GM19238 (cell line): ENCODE results near the gene CTDNEP1.

Source experiments
- DNase-seq: peaks from one replicate; pipeline ENCODE4 v3.0.0; 2011; ENCODE audit warnings: low spot score; ENCODE audit not compliant: insufficient read length

CTDNEP1 gene

GRCh38 chr17:7215652-7216180 lies 35.8 kb downstream of the CTDNEP1 start:
- no peak for DNase-seq

DNA sequence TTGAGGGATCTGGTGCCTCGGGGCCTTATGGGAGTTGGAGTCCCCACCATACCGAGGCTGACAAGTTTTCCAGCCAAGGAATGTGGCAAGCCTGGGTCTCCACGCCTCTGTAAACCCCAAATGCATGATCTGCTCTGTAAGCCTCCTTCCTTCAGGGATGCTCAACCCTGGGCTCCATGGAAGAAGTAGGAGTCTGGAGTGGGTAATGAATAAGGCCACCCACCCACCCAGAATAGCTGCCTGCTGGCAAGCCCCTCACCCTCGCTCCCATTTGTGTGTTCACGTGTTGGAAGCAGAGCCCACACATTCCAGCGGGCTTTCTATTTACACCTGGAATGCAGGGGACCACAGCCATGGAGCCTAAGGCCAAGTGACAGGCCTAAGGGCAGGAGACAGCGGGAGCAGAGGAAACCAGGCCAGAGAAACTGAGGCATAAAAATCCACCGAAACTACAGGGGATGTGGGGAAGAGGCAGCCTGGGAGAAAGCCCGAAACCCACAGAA lies 36.3 kb downstream of the CTDNEP1 start:
- no peak for DNase-seq

GRCh38 chr17:7214300-7215135 lies 37.0 kb downstream of the CTDNEP1 start:
- DNase-seq = peak; percentile 98

DNA sequence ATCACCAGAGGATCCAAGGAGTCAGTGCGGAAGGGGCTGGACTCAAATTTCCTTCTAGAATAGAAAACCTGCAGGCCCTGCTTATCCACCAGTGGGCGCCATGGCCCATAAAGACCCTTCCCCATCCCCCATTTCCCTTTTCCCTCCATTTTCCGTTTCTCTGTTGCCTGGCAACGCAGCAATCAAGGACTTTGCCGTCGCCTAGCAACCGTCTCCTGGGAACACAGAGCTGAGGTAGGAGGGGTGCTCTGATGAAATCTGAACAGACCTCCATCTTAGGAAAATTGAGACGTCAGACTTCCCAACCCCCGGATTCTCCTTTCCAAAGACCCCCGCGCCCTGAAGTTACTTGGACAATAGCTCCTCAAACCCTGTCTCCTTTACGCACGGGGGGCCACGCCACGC lies 37.6 kb downstream of the CTDNEP1 start:
- DNase-seq = no peak

DNA sequence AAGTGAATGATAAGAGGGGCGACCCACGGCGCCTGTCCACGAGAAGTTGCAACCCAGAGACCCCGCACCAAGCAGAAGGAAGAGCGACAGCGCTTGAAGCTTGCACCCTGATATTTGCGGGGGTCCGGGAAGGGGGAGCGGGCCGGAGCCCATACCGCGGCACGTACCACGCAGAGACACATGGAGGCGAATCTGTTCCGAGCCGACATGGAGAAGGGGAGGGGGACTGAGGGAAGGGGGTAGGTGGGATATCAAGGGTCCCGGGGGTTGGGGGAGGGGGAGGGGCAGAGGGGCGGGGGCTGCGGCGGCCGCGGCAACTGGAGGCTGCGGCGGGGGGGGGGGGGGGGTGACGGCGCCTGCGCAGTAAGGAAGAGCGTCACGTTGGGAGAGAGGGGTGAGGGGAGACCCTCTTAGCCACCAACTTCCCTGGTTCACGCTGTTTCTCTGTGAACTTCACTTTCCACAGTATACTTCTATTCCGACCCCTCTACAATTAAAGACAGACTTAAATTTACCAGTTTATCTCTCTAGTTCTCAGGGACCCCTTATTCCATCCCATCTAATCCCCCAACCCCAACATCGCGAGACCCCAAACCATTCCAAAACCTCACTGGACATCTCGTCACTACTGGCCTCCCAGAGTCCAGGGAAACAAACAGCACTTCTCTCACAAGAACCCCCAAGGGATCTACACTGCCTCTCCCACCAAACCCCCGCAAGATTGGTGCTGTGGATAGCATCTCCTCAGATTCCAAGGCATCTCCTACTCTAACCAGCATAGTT lies 39.9 kb downstream of the CTDNEP1 start:
- DNase-seq = no peak

- DNase-seq = no peak
Measured at GRCh38 chr17:7208754-7209460, 42.6 kb downstream of the CTDNEP1 start.

- DNase-seq = no peak
Measured at GRCh38 chr17:7208027-7208571, 43.4 kb downstream of the CTDNEP1 start.

DNA sequence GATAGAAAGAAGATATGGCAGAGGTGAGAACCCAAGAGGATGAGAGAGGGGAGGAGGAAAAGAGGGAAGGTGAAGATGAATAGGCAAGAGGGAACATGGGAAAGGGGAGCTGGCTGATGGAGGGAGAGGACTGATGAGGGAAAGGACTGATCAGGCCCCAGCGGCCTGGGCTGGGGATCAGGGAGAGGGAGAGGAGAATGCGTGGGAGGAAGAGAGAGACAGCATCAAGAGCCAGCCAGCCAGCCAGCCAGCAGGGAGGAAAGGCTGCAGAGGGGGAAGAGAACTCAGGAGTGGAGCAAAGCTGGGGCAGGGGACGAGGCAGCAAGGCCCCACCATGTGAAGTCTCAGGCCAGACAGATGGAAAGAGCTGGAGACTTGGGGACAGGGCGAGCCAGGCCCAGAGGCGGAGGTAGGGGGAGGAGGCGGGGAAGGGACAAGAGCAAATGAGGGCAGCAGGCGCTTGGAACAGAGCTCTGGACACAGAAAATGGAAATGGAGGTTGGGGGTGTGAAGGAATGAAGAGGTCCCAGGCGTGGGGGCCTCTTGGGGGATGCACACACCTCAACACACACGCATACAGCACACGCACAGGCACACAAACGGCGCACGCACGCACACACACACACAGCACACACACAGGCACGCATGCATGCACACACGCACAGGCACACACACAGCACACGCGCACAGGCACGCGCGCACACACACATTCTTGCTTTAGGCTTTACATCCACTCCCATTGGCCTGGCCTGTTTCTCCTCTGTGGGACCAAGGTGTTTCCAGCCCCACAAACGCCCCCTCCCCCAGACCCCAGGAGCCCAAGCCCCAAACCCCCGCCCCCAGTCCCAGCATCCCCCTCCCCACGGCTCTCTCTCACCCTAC lies 44.2 kb downstream of the CTDNEP1 start:
- no peak for DNase-seq

GRCh38 chr17:7205561-7205960 lies 46.0 kb downstream of the CTDNEP1 start:
- no peak for DNase-seq

DNA sequence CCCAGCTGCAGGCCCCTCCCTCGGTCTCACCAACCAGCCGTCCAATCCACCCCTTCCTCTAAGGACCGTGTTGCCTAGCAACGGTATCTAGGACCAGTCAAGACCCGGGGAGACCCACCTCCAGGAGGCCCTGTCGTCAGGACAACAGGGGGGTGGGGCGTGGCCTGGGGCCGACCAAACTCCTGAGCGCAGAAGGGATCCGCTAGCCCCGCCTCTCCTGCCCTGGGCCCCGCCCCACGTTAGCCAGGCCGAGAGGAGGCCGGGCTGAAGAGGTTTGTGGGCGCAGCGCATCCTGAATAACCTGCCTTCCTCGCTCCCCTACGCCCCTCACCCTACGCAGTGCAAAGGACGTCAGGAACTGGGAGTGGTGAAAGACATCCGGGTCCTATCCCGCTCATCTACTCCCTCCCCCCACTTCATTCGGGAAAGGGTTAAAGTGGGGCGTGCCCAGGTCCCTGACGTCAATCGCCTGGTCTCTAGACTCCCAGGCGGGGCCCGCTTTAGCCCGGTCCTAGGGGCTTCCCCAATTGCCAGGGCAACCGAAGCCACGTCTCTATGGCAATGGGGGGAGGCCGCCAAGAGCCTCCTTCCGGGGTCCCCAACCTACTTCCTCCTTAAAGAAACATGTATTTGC lies 46.6 kb downstream of the CTDNEP1 start:
- peak; percentile 99 for DNase-seq

GRCh38 chr17:7204336-7204735 lies 47.2 kb downstream of the CTDNEP1 start:
- no peak for DNase-seq

DNA sequence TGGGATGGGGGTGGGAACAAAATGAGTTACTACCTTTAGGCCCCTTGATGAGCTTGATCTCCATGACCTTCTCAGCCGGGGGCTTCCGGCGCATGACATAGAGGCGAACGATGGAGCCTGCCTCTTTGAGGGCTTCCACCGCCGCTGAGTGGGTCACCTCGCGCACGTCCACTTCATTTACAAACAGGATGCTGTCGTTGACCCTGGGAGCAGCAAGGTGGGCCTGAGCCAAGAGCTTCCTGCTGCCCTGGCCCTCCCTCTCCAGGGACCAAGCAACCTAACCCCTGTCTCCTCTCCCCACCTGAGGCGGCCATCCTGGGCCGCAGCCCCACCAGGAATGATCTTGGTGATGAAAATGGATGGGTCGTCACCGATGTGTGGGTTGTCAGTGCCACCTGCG lies 48.1 kb downstream of the CTDNEP1 start:
- DNase-seq = no peak

DNA sequence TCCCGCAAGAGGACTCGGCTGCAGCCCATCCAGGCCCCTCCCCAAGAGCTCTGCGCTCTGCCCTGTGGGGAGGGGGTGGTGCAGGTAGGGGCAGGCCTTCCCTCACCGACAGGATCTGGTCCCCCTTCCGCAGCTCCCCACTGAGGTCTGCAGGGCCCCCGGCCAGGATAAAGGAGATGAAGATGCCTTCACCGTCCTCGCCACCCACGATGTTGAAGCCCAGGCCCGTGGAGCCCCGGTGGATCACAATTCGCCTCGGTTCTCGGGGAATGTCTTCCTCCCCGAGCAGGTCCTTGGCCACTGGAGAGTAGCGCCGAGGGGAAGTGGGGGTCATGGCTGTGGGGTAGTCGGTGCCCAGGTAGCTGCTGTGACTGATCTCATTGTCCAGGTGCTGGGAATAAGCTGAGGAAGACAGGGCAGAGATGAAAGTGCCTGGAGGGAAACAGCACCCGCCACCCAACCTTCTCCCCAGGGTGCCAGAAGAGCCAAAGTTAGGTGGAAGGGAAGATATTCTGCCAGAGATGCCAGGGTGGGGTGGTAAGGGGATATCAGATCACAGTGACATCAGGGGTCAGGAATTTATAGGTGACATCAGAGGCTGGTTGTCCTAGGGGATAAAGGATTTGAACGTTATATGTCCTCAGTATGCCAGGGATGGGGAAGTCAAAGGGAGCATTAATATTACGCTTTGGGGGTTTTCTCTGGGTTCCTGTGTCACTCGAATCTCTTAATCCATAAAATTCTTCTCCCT lies 54.7 kb downstream of the CTDNEP1 start:
- DNase-seq = no peak

GRCh38 chr17:7195971-7196370 lies 55.6 kb downstream of the CTDNEP1 start:
- DNase-seq = no peak
